NCI-H1092 (cell line): ENCODE data around the gene ARMC9.
"Not testable (repeated sequence)": the region's sequence is repeated elsewhere in the genome, so short reads cannot be mapped to it uniquely, and the experiment has no call there.

Source experiments
- DNase-seq: peaks from one replicate; lab custom pipeline; 2025; lab: John Stamatoyannopoulos, UW

Gene ARMC9

DNA sequence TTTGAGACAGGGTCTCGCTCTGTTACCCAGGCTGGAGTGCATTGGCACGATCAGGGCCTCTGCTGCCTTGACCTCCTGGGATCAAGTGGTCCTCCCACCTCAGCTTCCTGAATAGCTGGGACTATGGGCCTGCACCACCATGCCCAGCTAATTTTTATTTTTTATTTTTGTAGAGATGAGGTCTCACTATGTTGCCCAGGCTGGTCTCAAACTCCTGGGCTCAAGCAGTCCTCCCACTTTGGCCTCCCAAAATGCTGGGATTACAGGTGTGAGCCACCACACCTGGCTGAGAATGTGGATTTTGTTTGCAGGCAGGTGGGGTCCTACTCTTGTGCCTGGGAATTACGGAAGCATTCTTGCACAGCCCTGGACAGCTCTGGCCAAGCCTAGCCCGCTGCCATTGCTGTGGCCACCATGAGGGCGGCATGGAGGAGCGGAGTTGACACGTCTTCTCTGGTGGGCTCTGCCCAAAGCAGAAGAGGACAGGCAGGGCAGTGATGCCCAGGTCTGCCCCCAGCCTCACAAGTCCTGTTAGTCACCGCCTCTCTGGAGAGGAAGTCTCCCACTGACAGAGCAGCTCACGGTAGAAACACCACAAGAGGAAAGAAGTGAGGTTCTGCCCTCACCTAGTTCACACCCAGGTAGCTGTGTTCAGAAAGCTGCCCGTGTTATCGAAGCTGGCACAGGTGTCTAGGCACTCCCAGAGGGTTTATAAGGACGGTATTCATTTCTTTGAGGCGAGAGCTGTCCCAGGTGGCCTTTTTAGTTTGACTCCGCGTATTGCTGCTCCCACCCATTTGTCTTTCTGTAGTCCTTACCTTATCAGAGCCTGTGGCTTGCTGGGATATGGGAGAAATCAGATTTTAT, 46.2 kb downstream of the ARMC9 start:
- DNase-seq, result no peak

DNA sequence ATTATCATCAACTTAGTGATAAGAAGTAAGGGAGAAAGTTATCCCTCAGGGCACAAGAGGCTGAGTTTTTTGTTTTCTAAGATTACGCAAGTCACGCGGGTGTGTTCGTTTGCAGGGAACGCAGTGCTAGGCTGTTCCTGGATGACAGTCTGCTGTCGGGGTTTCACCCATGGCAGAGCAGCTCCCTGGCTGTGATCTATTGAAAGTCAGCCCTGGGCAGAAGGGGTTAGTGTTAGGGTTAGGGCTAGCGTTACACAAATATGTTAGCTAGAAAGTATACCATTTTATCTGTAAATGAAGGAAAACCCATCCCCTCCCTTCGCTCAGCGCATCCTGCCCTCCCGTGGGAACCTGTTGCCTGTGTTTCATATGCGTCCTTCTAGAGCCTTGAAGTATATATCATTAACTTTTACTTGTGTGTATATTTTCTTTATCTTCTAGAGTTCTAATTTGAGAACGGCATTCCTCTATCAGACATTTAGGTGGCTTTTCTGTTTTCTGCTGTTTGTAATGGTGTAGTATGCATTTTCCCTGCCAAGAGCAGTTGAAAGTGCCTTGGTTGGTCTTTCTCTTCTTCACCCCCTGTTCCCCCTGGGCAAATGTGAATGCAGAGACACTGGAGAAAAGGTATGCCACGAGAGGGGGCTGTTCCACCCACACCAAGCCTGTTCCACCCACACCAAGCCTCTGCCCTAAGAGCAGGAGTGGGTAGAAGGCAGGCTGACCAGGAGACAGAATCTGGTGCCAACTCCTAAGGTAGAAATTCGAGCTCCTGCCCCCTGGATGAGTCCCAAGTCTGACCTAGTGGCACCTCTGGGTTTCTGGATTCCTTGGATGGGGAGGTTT, 47.0 kb downstream of the ARMC9 start:
- no peak for DNase-seq

DNA sequence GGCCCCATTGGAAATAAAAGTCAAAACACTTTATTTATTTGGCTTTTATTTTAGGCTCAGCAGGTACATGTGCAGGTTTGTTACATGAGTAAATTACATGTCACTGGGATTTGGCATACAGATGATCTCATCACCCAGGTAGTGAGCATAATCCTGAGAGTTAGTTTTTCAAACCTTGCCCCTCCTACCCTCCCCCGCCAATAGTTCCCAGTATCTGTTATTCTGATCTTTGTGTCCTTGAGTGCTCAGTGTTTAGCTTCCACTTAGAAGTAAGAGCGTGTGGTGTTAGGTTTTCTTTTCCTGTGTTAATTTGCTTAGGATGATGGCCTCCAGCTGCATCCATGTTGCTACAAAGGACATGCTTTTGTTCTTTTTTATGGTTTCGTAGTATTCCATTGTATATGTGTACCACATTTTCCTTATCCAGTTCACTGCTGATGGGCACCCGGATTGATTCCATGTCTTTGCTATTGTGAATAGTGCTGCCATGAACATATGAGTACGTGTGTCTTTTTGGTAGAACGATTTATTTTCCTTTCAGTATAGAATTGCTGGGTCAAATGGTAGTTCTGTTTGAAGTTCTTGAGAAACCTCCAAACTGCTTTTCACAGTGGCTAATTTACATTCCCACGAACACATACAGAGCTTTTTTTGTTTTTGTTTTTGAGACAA, 47.9 kb downstream of the ARMC9 start:
- no peak for DNase-seq

DNA sequence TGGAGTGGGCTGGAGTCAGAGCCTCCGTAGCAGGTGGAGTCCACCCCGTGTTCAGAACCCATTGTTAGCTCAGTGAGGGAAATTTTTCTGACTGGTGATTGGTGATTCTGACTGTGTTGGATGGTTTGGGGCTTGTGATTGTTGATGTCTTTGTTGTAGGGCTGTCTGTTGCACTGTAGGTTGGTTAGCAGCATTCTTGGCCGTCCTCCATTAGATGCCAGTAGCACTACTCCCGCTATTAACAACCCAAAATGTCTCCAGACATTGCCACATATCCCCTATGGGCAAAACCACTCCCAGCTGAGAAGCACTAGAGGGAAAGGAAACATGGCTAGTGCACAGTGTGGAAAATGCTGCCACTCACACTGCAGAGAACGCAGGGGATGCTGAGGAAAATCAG, 51.7 kb downstream of the ARMC9 start:
- DNase-seq, result no peak

DNA sequence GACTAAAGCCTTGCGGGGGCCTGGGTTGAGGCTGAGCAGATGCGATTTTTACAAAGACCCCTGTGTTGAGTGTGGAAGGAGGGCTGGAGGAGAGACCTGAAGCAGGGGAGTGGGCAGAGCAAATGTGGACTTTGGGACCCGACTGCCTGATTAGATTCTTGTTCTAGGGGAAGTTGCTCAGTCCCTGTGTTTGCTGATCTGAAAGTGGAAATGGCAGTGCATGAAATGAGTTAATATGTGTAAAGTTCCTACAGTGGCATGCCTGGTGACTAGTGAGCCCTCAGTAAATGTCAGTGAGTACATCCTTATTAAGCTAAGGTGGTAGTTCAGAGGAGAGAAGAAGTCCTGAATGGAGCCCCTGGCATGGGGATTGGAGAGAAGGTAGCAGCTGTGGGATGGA, 52.3 kb downstream of the ARMC9 start:
- no peak for DNase-seq

DNA sequence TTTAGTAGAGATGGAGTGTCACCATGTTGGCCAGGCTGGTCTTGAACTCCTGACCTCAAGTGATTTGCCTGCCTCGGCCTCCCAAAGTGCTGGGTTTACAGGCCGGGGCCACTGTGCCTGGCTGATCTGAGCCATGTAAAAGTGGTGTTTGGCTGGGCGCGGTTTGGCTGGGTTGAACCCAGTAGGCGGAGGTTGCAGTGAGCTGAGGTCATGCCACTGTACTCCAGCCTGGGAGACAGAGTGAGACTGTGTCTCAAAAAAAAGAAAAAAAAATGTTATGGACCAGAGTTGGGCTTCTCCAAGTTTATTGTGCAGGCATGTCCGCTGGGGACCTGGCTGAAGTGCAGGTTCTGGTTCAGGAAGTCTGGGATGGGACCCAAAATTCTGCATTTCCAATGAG, 54.9 kb downstream of the ARMC9 start:
- not testable (repeated sequence) for DNase-seq

DNA sequence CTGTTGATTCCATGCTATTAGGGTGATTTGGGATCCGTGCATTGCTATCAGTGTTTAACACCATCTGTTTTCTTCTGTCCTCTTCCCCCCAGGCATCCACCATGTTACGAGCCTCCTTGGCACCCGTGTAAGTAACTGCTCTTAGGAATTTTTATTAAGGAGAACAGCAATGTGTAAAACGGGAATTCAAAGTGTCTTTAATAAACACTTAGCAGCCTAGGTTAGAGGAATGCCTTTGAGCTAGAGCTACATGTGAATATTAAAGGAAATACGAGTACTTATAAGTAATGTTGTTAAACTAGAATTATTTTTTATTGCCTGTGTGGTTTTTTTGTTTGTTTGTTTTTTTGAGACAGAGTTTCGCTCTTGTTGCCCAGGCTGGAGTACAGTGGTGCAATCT, 58.1 kb downstream of the ARMC9 start:
- DNase-seq, result no peak

DNA sequence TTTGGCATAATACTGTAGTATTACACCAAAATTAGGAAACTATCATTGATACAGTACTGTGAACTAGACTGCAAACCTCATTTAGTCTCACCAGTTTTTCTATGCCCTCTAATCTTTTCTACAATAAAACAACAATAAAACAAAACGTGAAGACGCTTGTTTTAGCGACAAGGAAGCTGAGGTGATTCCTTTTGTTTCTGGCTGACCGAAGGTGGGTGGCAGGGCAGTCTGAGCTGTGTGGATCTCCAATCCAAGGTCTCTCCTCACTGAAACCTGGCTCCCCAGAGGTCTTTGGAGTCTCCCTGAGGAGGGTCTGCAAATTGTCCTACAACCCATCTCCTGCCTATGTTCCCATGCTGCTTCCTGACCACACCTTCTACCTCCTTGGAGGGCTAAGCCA, 59.3 kb downstream of the ARMC9 start:
- no peak for DNase-seq

DNA sequence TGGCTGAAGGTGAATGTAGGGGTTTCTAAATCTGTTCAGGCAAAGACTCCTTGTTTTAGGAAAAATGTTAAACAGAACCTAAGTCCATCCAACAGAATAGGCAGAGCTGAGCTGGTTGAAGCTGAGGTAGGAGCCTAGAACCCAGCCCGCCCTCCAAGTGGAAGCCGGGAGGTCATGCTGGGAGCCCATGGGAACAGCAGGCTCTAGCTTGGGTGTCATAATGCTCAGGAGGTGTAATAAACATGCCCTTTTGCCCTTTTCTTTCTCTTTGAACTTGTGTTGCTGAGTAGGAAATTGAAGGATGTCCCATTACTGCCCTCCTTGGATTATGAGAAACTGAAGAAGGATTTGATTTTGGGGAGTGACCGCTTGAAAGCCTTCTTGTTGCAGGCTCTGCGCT, 60.3 kb downstream of the ARMC9 start:
- DNase-seq, result no peak

DNA sequence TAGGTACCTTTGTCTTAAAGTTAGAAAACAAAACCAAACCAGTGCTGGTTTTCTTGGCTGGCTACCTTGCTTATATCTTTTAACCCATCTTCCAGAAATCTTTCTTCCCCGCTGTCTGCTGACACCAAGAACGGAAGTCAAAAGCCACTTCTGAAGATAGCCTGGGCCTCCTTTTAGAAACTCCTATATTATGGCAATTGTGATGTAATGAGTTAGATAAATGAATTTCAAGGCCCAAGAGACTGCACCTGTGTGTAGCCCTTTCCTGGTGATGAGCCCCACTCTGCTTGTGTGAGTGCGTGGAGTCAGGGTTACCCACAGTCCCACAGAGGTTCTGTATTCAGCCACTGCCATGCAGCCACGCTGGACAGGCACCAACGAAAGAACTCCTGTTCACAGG, 60.7 kb downstream of the ARMC9 start:
- no peak for DNase-seq

DNA sequence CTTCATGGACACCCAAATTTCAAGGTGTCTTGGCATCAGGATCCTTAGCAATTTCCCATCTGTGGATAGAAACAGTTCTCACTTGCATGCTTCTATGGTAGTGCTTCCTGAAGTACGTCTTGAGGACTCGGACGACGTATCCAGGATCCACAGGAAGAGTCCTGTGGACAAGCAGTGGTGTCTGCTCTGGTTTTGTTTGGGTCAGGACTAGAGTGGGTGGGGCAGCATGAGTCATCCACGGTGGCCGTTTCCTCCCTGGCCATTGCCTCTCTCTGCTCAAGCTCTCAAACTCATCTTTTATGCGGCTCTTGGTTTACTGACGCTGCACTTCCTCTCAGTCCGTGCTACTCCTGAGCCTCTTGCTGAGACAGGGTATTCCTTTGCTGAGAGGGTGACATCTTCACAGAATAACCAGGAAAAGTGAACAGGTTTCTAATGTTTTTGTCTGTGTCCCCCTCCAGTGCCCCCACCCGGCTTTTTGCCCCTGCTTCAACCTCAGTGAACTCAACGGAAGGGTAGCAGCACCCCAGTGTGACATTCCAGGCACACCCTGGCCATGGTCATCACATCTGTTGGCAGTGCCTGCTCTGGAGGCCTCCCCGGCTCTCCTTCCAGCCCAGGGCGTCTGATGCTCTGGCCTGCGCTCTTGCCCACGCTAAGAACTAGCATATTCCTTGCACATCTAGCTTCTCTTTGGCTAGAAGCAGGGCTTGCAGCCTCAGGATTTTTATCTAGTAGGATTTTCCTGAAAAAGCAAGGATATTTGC, 62.2 kb downstream of the ARMC9 start:
- DNase-seq, result no peak

DNA sequence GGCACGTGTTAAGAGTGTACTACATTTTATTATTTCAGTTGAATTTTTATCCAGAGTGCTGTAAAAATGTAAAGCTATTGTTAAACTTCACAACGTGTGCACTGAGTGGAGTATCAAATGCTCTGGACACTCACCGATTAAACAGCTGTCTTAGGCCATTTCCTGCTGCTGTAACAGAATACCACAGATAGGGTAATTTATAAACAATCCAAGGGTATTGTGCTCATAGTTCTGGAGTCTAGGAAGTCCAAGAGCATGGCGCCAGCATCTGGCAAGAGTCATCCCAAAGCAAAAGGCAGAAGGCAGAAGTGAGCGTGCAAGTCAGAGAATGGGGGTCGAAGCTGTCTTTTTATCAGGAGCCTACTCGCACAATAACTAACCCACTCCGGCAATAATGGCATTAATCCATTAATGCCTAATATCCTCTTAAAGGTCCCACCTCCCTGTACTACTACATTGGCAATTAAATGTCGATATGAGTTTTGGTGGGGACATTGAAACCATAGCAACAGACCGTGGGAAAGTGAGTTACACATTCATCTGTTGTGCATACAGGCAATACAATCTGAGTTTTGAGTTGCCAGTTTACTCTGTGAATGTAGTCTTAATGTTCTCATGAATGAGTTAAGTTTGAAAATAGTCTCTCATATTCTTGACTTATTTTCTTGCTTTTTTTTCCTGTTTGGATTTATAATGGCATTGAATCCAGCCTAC, 64.8 kb downstream of the ARMC9 start:
- DNase-seq, result no peak

DNA sequence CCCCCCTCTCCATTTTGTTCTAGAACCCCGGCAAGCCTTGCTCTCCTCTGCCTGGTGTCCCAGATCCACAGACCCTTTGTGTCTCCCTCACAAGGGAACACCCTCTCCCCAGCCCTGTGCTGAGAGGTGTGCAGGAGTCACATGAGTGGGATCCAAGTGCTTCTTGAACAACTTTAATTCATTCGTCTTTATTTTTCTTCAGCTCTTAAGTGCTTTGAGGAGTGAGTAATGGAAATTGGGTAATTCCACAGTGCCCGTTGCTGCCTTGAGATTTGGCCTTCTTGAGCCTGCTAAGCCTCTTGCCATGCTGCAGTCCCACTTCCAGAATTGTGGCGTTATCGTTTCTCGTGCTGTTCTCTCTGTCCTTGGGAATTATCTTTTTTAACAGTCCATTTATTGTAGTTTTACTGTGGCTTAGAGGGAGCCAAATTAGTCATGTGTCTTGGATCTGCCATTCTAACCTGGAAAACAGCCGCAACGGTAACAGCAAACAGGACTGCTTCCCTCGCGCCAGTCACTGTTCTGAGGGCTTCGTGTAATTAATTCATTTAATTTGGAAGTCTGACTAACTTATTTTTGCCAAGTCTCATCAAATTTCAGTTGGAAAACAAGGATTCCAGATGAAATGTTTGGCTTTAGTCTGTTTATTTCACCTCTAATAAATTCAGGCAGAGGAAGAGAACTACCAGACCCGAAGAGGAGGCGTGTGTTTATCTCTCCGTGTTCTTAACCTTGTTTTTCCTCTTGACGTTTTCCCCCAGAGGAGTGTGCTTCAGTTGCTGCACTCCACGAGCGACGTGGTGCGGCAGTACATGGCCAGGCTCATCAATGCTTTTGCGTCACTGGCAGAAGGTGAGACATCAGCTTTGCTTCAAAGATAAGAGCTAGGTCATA, 72.0 kb downstream of the ARMC9 start:
- DNase-seq, result no peak

DNA sequence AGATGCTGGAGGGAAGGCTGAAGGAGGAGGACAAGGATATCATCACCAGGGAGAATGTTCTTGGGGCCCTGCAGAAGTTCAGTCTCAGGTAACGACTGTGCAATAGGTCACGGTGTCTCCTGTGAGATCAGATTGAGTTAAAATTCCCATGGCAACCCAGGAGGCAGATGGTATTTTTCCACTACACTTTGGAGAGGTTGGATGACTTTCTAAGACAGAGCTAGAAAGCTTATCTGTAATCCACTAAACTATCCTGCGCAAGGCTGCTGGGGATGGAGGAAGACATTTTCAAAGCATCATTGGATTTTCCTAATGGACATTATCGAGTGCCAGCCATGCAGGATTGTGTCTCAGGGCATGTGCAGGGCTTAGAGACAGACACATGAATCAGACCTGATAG, 74.6 kb downstream of the ARMC9 start:
- no peak for DNase-seq

DNA sequence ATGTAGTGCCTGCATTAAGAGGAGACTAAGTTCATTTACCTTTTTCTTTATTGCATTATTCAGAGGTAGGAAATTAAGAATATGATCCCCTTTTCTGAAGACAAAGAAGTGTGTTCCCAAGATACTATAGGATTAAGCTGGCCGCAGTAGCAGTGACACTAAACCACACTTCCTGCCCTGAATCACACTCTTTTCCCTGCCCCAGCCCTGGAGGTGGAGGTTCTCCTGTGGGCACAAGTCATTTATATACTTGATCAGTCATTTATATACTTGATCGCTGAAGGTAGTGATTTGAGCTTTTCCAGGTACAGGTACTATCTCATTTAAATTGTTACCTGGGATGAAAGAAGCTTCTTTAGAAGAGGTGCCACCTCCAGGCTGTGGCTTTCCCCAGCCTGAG, 78.6 kb downstream of the ARMC9 start:
- no peak for DNase-seq

DNA sequence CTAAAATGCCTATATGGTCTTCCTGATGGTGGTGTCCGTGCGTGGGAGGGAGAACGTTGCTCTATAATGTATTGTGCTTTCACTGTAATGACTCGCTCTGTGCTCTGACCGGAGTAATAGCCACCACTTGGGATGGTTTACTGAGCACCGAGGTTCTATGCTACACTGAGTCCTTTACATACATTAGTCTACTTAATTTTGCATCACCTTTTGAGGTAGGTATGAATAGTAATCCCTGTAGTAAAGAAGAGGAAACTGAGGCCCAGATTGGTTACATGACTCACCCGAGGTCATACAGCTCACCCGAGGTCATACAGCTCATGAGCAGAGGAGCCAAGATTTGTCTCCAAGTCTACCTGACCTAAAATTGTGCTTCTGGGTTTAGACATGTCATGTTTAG, 79.5 kb downstream of the ARMC9 start:
- DNase-seq, result no peak

DNA sequence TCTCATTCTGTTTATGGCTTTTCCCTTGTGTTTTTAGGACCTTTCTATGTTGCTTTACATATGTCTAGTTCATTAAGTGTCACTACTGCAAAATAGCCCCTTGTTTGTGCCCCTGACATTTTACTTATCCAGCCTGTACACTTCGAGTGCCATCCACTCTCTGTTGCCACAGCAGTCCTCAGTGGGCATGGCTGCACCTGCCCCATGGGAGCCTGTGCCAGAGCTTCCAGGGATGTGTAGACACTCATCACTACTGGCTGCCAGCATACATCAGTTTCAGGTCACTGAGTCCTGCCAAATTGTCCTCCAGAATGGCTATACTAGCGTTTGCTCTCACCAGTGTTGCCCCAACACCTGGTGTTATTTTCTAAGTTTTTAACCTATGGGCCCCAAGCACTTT, 80.4 kb downstream of the ARMC9 start:
- no peak for DNase-seq

DNA sequence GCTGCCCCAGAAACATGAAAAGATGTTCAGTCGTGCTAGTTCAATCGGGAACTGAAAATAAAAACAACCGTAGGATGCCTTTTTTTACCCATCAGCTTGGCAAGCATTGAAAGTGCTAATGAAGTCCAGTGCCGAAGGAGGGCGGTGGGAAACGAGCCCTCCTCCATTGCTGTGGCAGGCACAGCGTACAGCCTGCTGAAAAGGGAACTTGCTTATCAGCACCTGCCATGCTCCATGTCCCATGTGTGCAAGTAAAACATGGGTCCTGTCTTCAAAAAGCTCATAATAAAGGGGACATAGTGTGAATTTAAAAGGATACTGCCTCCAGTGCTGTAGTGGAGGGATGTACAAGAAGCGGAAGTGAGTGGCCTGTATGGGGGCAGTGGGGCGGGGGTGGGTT, 82.4 kb downstream of the ARMC9 start:
- no peak for DNase-seq

DNA sequence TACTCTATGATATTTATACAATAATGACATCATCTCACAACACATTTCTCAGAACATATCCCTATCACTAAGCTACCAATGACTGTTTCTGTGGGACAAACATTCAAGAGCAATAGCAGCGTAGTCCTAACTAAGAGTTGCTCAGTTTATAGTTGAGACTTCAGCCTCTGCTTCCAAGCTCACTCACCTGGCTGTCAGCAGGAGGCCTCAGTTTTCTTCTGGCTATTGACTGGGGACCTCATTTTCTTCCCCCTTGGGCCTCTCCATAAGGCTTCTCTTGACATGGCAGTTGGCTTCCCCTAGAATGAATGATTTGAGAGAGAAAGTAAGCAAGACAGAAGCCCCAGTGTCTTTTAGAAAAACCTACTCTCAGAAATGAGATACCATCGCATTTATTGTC, 85.9 kb downstream of the ARMC9 start:
- no peak for DNase-seq

DNA sequence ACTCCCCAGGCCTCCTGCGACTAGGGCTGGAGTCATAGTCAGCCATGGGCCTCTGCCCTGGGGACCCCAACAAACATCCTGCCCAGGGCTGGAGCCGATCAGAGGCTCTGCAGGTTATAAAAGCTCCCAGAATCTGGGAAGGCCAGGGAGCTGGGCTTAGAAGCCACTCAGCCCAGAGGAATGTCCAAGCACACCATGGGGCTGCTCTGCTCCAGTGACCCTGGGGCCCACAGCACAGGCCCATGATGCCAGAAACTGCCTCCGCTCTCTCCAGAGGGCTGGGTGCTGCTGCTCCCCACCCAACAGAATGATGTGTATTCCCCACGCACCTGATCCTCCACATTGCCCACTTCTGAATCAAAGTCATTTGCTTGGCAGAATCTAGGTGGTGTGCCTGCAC, 88.5 kb downstream of the ARMC9 start:
- DNase-seq, result no peak
